A549 (cell line): ENCODE results near the gene OR52E1.

Experiments used
- CTCF ChIP-seq: fragments of >200 bp; sonication (Bioruptor Twin); formaldehyde crosslinking; IDR thresholded peaks from 3 replicates; pipeline ENCODE4 v1.5.1; 2016
- EP300 ChIP-seq, 2 experiments: fragments of >200 bp; sonication (Bioruptor Twin); formaldehyde crosslinking; IDR thresholded peaks; 2 replicates in 1 of 2; 3 replicates in 1 of 2; pipeline ENCODE4 v1.6.1; 2016 to 2017
- ZSCAN20 ChIP-seq: fragments of 250-450 bp; sonication (Bioruptor Pico); IDR thresholded peaks from 2 replicates; pipeline ENCODE4 v1.8.0; 2022; ENCODE audit warnings: mild to moderate bottlenecking, moderate library complexity

- TF ChIP-seq CTCF, result no peak
- no peak for TF ChIP-seq EP300 (IDR thresholded peaks at IDR 0.05)
- no peak for TF ChIP-seq ZSCAN20 (CRISPR knock-in tag)
These were observed 26.0 kb upstream of the OR52E1 start for GRCh38 chr11:5043380-5043779.
